MCF 10A (cell line): ENCODE measurements around the gene ANGPTL8. TPM values are rescaled to one million over a fixed set of nuclear protein-coding genes. Genes with fewer than 3 reads are reported as not detected.

Source experiments
- BruUV-seq: library from RNA; stranded (reverse); fragments of 400-500 nt; replicated peaks from 2 replicates; lab custom pipeline; 2021; lab: Mats Ljungman, UMichigan
- CTCF ChIA-PET: fragments of 300-600 bp; sonication (Branson Sonifier 250); formaldehyde crosslinking; extraction: SDS; loops from one replicate; lab custom pipeline; 2021; ENCODE audit warnings: antibody characterized with exemption, inconsistent platforms; lab: Yijun Ruan, JAX
- POLR2A ChIA-PET: fragments of 300-600, 350-650 bp; sonication (Branson Sonifier 250); formaldehyde crosslinking; extraction: SDS; loops from one replicate; lab custom pipeline; 2020; ENCODE audit warnings: antibody characterized with exemption, inconsistent platforms; lab: Yijun Ruan, JAX
- DNase-seq: peaks from one replicate; pipeline ENCODE4 v3.0.0-alpha.2; 2018; ENCODE audit not compliant: unreplicated experiment
- H3K27ac Mint-ChIP-seq: one replicate; pipeline ENCODE4 v1.8.0; 2022; ENCODE audit warnings: mild to moderate bottlenecking, low read depth, mixed read lengths; ENCODE audit not compliant: unreplicated experiment
- H3K27me3 Mint-ChIP-seq: one replicate; pipeline ENCODE4 v1.8.0; 2022; ENCODE audit warnings: mixed read lengths; ENCODE audit not compliant: insufficient read depth, unreplicated experiment
- H3K36me3 Mint-ChIP-seq: one replicate; pipeline ENCODE4 v1.8.0; 2022; ENCODE audit warnings: mild to moderate bottlenecking, moderate library complexity, mixed read lengths; ENCODE audit not compliant: insufficient read depth, unreplicated experiment
- H3K4me1 Mint-ChIP-seq: one replicate; pipeline ENCODE4 v1.8.0; 2022; ENCODE audit warnings: mixed read lengths; ENCODE audit not compliant: insufficient read depth, unreplicated experiment
- H3K4me3 Mint-ChIP-seq: one replicate; pipeline ENCODE4 v1.8.0; 2022; ENCODE audit warnings: mild to moderate bottlenecking, moderate library complexity, mixed read lengths; ENCODE audit not compliant: unreplicated experiment
- H3K9me3 Mint-ChIP-seq: one replicate; pipeline ENCODE4 v1.8.0; 2022; ENCODE audit warnings: mixed read lengths; ENCODE audit not compliant: unreplicated experiment
- intact Hi-C: fragments of 100-400 bp; cut with micrococcal nuclease; formaldehyde crosslinking; loops from 2 replicates; pipeline ENCODE4 v1.14.1; 2022
- total RNA-seq: library from RNA; stranded (reverse); gene quantifications from 2 replicates; pipeline ENCODE4 v1.2.3, GENCODE V29; 2022
- TF ChIP-seq, protein P1 (sequence below): fragments of 200-600 bp; IDR thresholded peaks from one replicate; pipeline ENCODE4 v1.8.0; 2022; ENCODE audit warnings: antibody characterized with exemption, mild to moderate bottlenecking; ENCODE audit not compliant: unreplicated experiment

ANGPTL8 gene
- total RNA-seq, 1 experiment from 2014 or later = not detected

DNA sequence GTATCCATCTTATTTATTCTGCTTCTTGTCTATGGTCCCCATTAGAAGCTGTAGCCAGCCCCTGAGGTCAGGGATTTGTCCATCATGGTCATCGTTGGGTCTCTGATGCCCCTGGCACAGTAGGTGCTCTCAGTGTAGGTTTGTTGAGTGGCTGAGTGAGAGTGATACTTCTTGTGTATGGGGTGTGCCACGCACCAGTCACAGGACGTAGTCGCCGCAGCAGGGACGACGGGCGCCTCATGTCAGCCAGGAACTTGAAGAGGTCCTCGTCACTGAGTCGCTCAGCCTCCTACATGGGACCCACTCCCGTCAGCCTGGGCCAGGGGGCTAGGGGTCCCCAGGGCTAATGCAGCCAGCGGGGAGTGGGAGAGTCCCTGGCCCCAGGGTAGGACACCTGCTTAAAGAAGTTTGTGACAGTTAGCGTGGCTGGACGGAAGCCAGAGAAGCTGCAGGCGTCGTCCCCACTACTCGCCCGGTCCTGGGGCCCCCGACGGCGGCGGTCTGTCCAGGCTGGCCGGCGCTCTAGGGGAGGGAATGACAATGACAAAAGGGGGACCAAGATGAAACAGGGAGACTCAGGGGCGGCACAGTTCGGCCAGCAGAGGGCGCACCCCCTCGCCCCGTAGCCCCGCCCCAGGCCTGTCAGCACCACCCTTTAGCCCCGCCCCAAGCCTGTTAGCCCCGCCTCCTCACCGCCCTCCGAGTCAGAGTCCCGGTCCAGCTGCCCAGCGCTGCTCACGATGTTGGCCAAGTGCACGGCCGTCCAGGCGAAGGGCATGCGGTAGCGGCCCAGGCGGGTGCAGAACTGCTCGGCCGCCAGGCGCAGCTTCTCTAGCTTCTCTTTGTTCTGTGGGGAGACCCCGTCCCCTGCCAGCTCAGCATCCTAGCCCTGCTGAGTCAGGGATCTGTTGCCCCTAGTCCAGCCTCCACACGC is 3.7 kb downstream of the ANGPTL8 start:
- TF ChIP-seq, protein P1, sequence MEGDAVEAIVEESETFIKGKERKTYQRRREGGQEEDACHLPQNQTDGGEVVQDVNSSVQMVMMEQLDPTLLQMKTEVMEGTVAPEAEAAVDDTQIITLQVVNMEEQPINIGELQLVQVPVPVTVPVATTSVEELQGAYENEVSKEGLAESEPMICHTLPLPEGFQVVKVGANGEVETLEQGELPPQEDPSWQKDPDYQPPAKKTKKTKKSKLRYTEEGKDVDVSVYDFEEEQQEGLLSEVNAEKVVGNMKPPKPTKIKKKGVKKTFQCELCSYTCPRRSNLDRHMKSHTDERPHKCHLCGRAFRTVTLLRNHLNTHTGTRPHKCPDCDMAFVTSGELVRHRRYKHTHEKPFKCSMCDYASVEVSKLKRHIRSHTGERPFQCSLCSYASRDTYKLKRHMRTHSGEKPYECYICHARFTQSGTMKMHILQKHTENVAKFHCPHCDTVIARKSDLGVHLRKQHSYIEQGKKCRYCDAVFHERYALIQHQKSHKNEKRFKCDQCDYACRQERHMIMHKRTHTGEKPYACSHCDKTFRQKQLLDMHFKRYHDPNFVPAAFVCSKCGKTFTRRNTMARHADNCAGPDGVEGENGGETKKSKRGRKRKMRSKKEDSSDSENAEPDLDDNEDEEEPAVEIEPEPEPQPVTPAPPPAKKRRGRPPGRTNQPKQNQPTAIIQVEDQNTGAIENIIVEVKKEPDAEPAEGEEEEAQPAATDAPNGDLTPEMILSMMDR = peak; percentile 80
- Mint-ChIP-seq H3K4me1 (no peaks in the 10 kb centered on the region), H3K27ac (no peak overlapping the region), H3K36me3 (peaks cover 28% of the 10 kb centered on the region), H3K9me3 (no peaks in the 10 kb centered on the region), H3K4me3 (no peak overlapping the region), H3K27me3 (no peaks in the 10 kb centered on the region)
- ChIA-PET CTCF (interaction anchor here (0.6 to 1.0 kb wide), 8 partner anchors 13 to 345 kb away, joined by 3 to 4 read pairs (median 3); no protein-coding TSS in a partner anchor), POLR2A (no interaction called here)
- no TSS peak for BruUV-seq
- intact Hi-C loops = no loop called here
- DNase-seq = peak; percentile 91

GRCh38 chr19:11243798-11244169 is 4.4 kb downstream of the ANGPTL8 start:
- CTCF ChIA-PET = interaction anchor here (0.6 to 1.0 kb wide), 5 partner anchors 13 to 229 kb away, joined by 3 to 4 read pairs (median 3); no protein-coding TSS in a partner anchor
- H3K4me3 Mint-ChIP-seq = no peak overlapping the region
- intact Hi-C loops = no loop called here

DNA sequence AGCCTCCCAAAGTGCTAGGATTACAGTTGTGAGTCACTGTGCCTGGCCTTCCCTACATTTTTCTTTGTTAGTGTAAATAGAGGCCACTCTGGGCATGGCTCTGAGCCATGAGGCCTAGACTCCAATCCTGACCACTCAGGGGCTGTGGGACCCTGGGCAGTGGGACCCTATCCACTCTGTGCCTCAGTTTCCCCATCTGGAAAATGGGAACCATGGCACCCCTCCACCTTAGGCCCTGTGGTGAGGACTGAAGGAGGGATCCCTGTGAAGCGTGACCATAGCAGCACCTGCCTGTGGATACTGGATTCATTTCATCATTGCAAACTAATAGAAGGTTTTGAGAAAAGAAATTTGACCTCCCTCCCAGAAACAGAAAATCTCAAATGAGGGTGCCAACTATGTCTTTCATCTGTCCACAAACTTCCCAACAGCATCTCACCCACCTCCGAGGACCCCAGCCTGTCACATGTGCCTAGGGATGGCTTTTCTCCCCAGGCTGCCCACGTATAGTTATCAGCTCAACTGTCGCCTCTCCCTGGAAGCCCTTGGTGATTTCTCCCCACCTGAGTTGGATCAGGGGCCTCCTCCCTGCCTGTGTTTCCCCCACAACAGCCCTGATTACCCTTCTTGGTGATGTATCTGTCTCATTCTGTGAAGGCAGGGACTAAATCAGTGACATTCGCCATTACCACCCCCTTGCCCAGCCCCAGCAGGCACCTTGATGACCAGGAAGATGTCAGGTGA is 5.6 kb downstream of the ANGPTL8 start:
- no TSS peak for BruUV-seq
- CTCF ChIA-PET = interaction anchor here (0.7 to 1.1 kb wide), 2 partner anchors 49 to 161 kb away, joined by 3 to 5 read pairs; no protein-coding TSS in a partner anchor
- H3K36me3 Mint-ChIP-seq = peaks cover 32% of the 10 kb centered on the region

More at GRCh38 chr19:11243798-11244169, 4.4 kb downstream of the ANGPTL8 start:
- TF ChIP-seq, protein P1 = no peak
- no TSS peak for BruUV-seq
- H3K9me3 Mint-ChIP-seq = no peaks in the 10 kb centered on the region
- POLR2A ChIA-PET = no interaction called here
- no peak for DNase-seq
- peaks cover 32% of the 10 kb centered on the region for H3K36me3 Mint-ChIP-seq
- H3K27me3 Mint-ChIP-seq = no peaks in the 10 kb centered on the region
- H3K4me1 Mint-ChIP-seq = no peaks in the 10 kb centered on the region
- H3K27ac Mint-ChIP-seq = no peak overlapping the region

More for the DNA sequence above, 5.6 kb downstream of the ANGPTL8 start:
- DNase-seq = no peak
- POLR2A ChIA-PET = interaction anchor here (0.5 kb wide), 1 partner anchor 98 kb away, joined by 3 read pairs; no protein-coding TSS in a partner anchor
- TF ChIP-seq, protein P1 = no peak
- Mint-ChIP-seq H3K9me3 (no peaks in the 10 kb centered on the region), H3K4me3 (no peak overlapping the region), H3K4me1 (no peaks in the 10 kb centered on the region), H3K27me3 (no peaks in the 10 kb centered on the region), H3K27ac (no peak overlapping the region)
- intact Hi-C loops = no loop called here
